Epithelial cell of esophagus (primary cell): ENCODE measurements around the gene IL22.

Experiments used
- DNase-seq: peaks from one replicate; pipeline ENCODE4 v3.0.0; 2010; ENCODE audit warnings: low read depth
- H3K4me3 ChIP-seq: 2 replicates; pipeline ENCODE4 v1.5.1; 2011; ENCODE audit warnings: mild to moderate bottlenecking, low read length, control low read depth
- CTCF ChIP-seq: IDR thresholded peaks from 2 replicates; pipeline ENCODE4 v1.5.1; 2011; ENCODE audit warnings: low read depth, mild to moderate bottlenecking, low read length, control low read depth, inconsistent platforms; ENCODE audit not compliant: insufficient read depth; ENCODE audit errors: missing control alignments

The IL22 gene

GRCh38 chr12:68259318-68259940 lies 6.0 kb upstream of the IL22 start:
- H3K4me3 ChIP-seq = no peak overlapping the region
- no peak for TF ChIP-seq CTCF
- peak; percentile 95 for DNase-seq

- no peak for TF ChIP-seq CTCF
- DNase-seq = no peak
- no peak overlapping the region for H3K4me3 ChIP-seq
Measured at GRCh38 chr12:68252077-68252476, 1.3 kb downstream of the IL22 start.

GRCh38 chr12:68250454-68250853 lies 3.0 kb downstream of the IL22 start:
- peak; percentile 67 for DNase-seq
- no peak overlapping the region for H3K4me3 ChIP-seq
- TF ChIP-seq CTCF = no peak

- no peak for DNase-seq
- no peak for TF ChIP-seq CTCF
- H3K4me3 ChIP-seq = no peak overlapping the region
Measured at GRCh38 chr12:68247785-68248184, 5.6 kb downstream of the IL22 start.

GRCh38 chr12:68246350-68246749 lies 7.1 kb downstream of the IL22 start:
- H3K4me3 ChIP-seq = no peak overlapping the region
- no peak for TF ChIP-seq CTCF
- no peak for DNase-seq

GRCh38 chr12:68245180-68246021 lies 8.0 kb downstream of the IL22 start:
- no peak for TF ChIP-seq CTCF
- no peak overlapping the region for H3K4me3 ChIP-seq
- DNase-seq = no peak
